Fibroblast of peridontal ligament (primary cell): ENCODE results near the gene TF.

ENCODE experiments used
- DNase-seq: peaks from one replicate; pipeline ENCODE4 v3.0.0-alpha.2; 2010; ENCODE audit errors: extremely low read depth

TF gene

GRCh38 chr3:133805384-133805701 lies 59.1 kb downstream of the TF start:
- no peak for DNase-seq

DNA sequence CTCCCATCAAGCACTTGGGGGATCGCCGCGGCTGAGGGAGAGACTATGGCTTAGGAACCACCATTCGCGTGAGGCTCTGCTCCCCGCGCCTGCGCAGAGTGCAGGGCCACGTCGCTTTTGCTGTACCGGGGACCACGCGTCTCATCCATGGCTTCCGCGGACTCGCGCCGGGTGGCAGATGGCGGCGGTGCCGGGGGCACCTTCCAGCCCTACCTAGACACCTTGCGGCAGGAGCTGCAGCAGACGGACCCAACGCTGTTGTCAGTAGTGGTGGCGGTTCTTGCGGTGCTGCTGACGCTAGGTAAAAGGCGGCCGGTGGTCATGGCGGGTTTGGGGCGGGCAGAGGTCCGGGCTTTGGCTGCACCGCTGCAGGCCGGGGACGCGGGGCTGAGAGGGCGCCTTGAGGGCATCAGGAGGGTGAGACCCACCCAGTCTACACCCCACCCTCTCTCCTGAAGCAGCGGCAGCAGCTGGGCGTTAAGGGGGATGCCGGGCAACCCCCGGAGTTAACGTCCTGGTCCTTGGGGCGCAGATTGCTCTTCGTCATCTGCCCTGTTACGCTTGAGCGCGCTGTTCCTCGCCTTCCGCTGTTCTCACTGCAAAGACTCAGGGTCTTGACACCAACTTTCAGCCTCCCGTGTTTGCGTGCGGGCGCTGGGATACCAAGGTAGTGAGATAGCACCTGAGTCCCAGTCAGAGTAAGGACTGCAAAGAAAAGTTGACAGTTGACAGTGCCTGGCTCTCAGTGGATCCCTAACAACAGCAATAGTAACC lies 59.7 kb downstream of the TF start, which contains the start of gene SRPRB:
TSS of gene SRPRB (plus strand) at position 114 of the 774 bp plus-strand sequence. CDS start at position 148, 34 bp downstream.
- peak; percentile 90 for DNase-seq

DNA sequence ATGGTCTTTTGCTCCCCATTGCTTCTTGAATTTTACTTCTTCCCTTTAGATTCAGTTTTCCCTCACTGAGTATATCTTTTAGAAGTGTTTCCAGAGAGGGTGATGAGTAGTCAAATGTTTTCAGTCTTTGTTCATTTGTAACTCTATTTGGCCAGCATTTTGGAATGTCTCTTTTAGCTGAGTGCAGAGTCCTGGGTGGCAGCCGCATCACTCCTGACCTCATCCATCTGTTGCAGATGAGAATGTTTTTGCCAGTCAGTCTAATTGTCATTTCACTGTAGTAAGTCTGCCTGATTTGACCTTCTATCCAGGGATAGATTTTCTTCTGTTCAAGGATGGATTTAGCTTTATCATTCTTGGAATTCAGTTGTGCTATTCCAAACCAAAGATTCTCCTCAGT lies 66.7 kb downstream of the TF start:
- DNase-seq: peak; percentile 51

- DNase-seq: no peak
Observed at GRCh38 chr3:133815386-133815785, 69.2 kb downstream of the TF start.

DNA sequence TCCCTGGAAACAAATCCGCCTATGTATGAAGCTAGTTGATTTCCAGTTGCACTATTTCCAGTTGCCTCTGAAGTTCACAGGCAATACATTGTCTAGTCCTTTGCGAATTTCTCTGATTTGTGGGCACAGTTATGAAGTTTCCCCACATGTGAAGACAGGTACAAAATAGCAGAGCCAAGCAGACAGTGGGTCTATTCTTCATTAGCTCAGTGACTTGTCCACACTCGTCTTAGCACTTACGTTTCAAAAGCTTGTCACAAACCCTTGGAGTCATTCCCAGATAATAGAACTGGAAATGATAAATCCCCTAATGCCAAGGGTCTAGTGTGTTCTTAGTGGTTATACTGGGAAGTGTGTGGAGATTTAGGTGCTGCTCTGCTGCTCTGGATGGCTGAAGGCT lies 73.9 kb downstream of the TF start:
- no peak for DNase-seq

DNA sequence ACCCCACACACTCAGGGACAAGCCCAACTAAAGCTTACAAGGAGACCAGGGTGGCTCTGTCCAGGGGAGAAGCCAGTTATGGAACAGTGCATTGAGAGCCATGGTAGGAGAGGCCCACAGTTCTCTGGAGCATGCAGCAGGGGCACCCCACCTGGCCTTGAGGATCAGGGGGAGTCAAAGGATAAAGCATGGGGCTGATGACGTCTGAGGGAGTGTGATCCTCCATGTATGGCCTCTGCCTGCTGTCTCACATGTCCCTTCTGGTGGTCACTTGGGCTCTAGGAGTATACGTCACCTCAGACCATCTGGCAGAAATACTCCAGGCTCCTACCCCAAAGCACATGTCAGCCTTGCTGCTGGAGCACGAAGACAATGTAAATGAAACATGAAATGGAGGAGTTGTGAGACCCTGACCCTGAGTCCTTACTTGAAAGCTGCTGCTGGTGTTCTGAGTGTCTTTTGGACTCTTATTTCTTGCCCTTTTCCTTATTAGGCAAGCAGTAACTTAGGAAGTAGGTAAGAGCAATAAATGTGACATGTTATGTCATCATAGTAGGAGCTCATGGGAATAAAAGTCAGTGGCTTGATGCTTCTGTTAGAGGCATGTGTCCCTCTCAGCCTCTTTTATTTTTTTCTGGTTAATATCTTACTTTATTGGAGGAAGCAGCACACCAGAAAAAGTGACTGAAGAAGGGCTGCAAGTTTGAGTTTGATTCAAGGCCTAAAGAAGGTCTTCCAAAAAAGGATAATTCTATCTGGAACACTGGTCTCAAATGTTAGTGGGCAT lies 74.9 kb downstream of the TF start:
- DNase-seq: no peak

DNA sequence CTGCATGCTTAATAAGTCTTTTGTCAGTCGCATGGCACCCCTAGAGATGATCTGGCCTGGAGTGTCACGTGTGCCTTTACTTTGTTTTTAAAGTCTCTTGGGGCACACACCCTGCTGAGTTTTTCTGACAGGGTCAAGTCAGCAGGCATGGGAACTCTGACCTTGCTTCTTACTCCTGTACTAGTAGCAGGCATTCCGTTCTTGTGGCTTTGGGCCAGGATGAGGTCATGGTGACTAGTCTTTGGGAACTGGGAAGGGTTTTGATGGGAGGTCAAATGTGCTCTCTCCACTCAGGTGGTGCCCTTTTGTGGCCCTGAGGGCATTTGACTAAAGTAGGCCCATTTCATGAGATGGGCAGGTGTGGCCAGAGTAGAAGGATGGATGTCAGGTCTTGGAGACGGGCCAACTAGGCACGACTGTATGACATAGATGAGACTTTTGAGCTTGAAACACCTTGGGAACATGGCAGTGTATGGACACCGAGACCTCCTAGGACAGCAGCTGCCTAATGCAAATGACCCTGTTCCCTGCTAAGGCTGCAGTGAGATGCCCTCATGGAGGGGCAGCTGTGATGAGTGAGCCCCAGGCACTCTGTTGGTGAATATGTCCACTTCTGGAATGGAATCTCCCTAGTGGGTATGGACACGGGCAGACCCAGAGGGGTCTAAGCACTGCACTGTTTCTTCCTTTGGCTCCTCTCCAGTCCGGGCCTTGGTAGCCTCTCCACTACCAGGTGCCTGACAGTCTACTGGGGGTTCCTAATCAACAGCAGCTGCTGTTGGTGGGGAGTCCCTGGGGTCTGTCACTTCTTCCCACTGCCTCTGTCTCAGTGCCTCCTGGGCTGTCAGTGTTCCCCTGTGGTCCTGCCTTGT lies 75.8 kb downstream of the TF start:
- peak; percentile 76 for DNase-seq

- DNase-seq: no peak
Observed at GRCh38 chr3:133824961-133825485, 78.8 kb downstream of the TF start.

DNA sequence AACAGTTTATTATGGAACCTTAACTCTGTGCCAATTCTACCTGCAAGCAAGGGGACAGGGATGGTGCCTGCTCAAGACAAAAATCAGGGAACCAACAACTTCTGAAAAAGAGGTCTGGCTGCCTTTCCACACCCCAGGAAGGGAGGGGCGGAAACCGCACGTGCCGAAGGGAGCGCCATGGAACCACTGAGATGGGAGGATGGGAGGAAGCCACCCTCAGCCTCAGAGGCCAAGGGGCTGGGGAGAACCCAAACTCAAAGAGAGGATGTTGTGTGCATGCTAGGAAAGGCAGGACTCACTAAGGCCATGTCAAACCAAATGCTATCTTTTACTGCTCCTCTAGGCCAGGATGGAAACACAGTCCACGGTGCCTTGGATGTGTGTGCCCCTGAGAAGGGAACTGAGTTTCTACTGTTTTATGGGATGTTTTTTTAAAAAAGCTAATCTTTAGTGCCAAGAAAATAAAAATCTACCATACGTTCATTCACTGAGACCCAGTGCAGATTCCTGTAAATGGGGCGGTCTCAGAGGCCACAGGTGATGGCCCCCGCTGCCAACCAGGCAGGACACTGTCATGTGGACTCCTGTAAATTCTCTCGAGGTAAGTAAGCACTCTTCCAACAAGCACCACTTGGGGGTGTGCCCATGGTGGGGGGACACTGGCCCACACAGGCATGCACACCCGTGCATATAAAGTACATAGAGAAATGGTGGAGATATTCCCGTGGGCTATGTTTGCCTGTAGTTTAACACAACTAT lies 80.0 kb downstream of the TF start:
- no peak for DNase-seq

DNA sequence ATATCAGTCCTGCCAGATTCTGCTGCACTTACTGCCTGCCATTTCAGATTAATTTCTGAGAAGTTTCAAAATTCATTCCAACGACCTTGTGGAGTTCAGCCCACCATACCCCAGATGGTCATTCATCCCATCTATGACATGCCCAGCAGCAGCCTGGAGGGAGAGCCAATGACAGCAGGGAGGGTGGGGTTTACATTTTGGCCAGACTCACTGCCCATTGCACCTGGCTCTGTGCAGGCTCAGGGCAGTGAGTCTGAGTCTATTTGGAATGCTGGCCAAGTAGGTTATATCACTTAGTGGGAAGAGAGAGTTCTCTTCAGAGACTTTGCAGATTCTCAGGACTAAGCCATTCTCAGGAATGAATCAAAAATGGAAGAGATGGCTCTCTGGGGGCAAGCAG lies 80.9 kb downstream of the TF start:
- no peak for DNase-seq

GRCh38 chr3:133827684-133828083 lies 81.5 kb downstream of the TF start:
- DNase-seq: no peak

DNA sequence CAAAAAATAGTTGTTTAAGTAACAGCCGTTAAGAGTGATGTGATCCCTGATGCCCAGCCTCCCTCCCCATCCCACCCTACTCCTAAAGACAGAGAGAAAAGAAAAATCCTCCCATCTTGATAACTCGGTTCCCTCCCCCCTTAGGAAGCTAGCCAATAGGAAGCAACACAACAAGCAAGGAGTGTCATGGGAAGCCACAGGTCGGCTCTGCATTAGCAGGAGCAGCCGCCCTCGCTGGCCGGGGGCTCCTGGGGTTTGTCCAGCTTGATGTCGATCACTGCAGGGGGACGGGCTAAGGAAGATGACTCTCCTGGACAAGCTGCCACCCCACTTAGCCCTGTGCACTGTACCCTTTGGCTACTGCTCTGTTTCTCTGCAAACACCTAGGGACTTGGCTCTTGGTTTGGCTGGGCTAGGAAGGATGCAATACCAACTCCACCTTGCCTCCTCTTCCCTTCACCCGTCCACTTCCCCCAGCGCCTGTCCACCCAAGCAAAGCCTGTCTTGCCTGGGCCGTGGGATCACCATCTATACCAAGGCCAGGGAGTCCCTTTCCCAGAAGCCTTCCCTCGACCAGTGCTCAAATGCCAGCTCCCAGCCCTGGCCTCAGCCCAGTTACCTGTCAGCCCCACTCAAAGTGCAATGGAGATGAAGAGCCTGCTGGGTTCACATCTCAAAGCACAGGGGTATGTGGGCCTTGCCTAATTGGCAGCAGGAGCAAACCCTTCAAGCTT lies 82.5 kb downstream of the TF start:
- DNase-seq: no peak

DNA sequence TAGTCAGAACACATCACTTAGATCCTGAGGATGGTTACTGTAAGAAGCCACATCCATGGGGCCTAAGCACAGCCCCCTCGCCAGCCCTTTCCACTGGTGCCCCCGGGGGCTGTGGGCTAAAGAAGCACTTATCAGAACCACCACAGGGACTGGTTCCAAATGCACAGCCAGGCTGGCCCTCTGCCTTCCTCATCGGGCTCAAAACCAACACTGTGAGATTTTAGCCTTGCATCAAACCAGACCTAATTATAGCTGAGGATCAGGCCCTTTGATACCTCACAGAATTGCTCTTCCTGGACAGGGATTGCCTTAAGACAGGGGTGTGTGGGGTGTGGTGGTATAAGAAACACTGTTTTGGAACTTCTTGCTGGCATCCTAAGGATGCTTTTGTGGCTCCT lies 83.1 kb downstream of the TF start:
- DNase-seq: no peak

- DNase-seq: no peak
Observed at GRCh38 chr3:133830071-133830470, 83.9 kb downstream of the TF start.

GRCh38 chr3:133831966-133832801 lies 86.0 kb downstream of the TF start:
- DNase-seq: no peak

- no peak for DNase-seq
Observed at GRCh38 chr3:133832802-133833144, 86.6 kb downstream of the TF start.

DNA sequence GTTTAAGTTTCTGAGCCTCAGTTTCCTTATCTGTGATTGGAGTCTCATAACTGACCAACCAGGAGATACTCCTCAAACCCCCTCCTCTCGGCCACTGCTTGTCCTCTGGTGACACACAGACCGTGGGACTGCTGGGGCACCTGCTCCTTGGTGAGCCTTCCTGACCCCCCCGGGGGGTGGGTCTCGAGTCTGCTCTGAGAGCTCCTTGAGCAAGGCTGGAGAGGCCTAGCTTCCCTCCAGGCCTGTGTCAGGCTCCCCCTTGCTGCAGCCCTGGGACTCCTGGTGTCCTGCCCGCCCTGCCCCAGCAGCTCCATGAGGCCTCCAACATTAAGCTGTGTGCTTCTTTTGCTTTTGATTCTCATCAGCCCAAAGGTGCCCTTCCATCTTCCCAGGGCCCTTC lies 87.1 kb downstream of the TF start:
- DNase-seq: no peak

GRCh38 chr3:133833880-133834620 lies 87.9 kb downstream of the TF start:
- no peak for DNase-seq
